GM12872 (cell line): ENCODE data around the gene TTLL8.

ENCODE experiments used
- TF ChIP-seq, protein P1 (sequence below): IDR thresholded peaks from 3 replicates; pipeline ENCODE4 v1.5.1; 2011; ENCODE audit warnings: low read depth, mild to moderate bottlenecking, low read length, moderate library complexity; ENCODE audit not compliant: insufficient read depth

Gene TTLL8

GRCh38 chr22:49977578-49977977, 80.5 kb downstream of the TTLL8 start:
- TF ChIP-seq, protein P1, sequence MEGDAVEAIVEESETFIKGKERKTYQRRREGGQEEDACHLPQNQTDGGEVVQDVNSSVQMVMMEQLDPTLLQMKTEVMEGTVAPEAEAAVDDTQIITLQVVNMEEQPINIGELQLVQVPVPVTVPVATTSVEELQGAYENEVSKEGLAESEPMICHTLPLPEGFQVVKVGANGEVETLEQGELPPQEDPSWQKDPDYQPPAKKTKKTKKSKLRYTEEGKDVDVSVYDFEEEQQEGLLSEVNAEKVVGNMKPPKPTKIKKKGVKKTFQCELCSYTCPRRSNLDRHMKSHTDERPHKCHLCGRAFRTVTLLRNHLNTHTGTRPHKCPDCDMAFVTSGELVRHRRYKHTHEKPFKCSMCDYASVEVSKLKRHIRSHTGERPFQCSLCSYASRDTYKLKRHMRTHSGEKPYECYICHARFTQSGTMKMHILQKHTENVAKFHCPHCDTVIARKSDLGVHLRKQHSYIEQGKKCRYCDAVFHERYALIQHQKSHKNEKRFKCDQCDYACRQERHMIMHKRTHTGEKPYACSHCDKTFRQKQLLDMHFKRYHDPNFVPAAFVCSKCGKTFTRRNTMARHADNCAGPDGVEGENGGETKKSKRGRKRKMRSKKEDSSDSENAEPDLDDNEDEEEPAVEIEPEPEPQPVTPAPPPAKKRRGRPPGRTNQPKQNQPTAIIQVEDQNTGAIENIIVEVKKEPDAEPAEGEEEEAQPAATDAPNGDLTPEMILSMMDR: no peak

GRCh38 chr22:49976439-49977175, 81.5 kb downstream of the TTLL8 start:
- TF ChIP-seq, protein P1: no peak

DNA sequence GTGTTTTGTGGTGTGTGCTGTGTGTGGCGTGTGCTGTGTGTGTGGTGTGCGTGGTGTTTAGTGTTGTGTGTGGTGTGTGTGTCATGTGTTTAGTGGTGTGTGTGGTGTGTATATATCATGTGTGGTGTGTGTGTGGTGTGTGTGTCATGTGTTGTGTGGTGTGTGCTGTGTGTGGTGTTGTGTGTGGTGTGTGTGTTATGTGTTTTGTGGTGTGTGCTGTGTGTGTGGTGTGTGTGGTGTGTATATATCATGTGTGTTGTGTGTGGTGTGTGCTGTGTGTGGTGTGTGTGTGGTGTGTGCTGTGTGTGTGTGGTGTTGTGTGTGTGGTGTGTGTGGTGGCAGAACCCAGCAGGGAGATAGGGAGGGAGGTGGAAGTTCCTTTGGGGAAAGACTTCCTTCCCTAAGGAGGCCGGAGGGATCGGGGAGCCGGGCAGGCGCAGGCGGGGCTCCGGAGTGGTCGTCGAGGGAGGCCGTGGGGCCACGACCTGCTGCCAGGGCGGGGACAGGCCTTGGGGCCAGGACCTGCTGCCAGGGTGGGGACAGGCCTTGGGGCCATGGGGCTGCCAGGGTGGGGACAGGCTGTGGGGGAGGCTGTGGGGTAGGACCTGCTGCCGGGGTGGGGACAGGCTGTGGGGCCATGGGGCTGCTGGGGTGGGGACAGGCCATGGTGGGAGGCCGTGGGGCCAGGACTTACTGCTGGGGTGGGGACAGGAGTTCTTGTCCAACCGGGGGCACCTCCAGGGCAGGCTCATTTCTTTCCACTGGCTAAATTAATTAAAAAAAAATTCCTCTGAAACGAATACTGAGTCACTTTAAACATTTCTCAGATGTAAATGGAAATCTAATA, 82.3 kb downstream of the TTLL8 start:
- TF ChIP-seq, protein P1: no peak

DNA sequence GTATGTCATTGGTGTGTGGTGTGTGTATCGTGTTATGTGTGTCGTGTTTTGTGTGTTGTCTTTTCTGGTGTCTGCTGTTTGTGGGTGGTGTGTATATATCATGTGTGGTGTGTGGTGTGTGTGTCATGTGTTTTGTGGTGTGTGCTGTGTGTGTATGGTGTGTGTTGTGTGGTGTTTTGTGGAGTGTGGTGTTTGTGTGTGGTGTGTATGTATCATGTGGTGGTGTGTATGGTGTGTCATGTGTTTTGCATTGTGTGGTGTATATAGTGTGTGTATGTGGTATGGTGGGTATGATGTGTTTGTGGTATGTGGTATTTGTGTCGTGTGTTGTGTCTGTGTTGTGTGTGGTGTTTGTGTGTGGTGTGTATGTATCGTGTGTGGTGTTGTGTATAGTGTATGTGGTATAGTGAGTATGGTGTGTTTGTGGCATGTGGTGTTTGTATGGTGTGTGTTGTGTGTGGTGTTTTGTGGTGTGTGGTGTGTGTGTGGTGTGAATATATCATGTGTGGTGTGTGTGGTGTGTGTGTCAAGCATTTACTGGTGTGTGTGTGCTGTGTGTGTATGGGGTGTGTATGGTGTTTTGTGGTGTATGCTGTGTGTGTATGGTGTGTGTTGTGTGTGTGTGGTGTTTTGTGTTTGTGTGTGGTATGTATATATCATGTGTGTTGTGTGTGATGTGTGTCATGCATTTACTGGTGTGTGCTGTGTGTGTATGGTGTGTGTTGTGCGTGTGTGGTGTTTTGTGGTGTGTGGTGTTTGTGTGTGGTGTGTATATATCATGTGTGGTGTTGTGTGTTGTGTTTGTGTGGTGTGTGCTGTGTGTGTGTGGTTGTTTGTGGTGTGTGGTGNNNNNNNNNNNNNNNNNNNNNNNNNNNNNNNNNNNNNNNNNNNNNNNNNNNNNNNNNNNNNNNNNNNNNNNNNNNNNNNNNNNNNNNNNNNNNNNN, 84.8 kb downstream of the TTLL8 start:
- TF ChIP-seq, protein P1: no peak

DNA sequence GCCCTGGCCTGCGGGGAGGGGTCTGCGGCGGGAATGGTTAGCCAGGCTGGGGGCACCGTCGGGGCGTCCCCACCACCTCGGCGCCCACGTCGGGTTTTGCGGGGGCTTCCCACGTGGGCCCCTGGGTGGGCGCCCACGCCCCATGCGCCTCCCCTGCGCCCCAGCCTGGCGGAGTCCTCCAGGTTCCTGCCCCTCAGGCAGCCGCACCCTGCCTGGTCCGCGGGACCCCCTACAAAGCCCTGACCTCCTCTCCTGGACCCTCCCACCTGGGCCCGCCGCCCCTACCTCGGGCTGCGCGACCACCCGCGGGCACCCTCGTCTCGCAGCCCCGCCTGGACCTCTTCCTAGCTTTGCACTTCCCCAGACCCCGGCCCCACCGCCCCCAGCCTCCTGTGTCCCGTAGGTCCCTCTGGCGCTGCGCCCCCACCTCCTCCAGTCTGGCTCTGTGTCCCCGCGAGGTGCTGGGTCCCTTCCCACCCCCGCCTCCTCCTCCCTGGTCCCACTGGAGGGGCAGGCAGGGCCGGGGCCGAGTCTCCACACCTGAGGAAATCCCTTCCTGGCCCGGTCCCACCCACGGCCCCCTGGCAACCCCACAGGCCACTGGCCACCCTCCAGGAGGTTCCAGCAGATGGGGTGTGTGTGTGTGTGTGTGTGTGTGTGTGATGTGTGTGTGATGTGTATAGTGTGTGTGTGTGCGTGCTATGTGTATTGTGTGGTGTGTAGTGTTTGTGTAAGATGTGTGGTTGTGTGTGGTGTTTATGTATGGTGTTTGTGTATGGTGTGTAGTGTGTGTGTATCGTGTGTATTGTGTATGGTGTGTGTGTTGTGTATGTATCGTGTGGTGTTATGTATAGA, 85.7 kb downstream of the TTLL8 start:
- TF ChIP-seq, protein P1: no peak

GRCh38 chr22:49971232-49972162, 86.6 kb downstream of the TTLL8 start:
- TF ChIP-seq, protein P1: no peak
